ENCODE results near the gene TECTA. TPM values are rescaled to one million over a fixed set of nuclear protein-coding genes. Genes with fewer than 3 reads are reported as not detected.
"Not testable (repeated sequence)": the region's sequence is repeated elsewhere in the genome, so short reads cannot be mapped to it uniquely, and the experiment has no call there.

Gene TECTA
- total RNA-seq, 1 donor from 2014 or later, result 1.0 TPM

DNA sequence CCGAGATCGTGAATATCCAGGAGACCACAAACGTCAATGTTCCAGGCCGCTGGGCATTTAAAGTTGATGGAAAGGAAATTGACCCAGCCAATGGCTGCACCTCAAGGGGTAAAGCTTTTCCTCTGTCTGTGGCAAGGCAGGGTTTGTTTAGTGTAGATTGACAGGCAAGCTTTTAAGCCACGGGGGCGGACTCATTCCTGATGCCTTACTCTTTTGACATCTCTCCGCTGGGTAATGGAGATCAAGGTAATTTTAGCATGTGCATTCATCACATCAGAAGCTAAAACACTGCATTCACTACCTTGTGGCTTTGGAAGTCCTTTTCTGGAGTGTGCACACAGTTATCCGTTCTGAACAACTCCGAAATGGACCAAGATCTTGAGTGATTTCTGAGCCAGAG lies 12.6 kb downstream of the TECTA start:
- no peak for ATAC-seq (ENCODE audit: poor library complexity)
- intact Hi-C loops (cut with DNase I), result loop anchor here (5.0 to 10.0 kb wide), 3 partner anchors 79 to 601 kb away; partner anchors contain the start of gene GRIK4

GRCh38 chr11:121115024-121115423 lies 14.0 kb downstream of the TECTA start:
- not testable (repeated sequence) for ATAC-seq (ENCODE audit: poor library complexity); DNase-seq
- intact Hi-C loops (cut with DNase I), result loop anchor here (10.0 kb wide), 1 partner anchor 170 kb away; no protein-coding TSS in a partner anchor

More for the DNA sequence above, 12.6 kb downstream of the TECTA start:
- no peak for DNase-seq

DNA sequence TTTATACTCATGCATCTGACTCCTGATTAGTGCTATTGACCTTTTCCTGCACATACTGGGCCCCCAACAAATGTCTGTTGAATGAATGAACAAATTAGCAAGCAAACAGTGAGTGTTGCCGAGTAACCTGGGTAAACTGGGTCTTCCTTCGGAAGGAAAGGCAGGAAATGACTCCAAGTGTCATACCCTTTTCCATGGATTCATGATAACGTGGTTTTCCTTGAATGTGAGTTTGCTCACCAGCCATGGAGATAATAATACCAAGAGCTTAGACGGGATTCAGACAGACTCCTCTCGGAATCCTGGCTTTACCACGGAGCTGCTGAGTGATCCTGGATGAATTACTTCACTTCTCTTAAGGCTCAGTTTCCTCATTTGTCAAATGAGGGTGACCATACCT lies 16.7 kb downstream of the TECTA start:
- DNase-seq (no peak), ATAC-seq (ENCODE audit: poor library complexity) (no peak)
- intact Hi-C loops (cut with DNase I), result loop anchor here (10.0 kb wide), 1 partner anchor 173 kb away; no protein-coding TSS in a partner anchor

GRCh38 chr11:121119440-121119839 lies 18.4 kb downstream of the TECTA start:
- no peak for DNase-seq
- intact Hi-C loops (cut with DNase I), result loop anchor here (10.0 kb wide), 1 partner anchor 175 kb away; no protein-coding TSS in a partner anchor
- ATAC-seq (ENCODE audit: poor library complexity), result no peak

- DNase-seq, result no peak
- no peak for ATAC-seq (ENCODE audit: poor library complexity)
- intact Hi-C loops (cut with DNase I), result no loop called here
These were observed 21.3 kb downstream of the TECTA start for GRCh38 chr11:121122328-121122727.

- no peak for ATAC-seq (ENCODE audit: poor library complexity)
- intact Hi-C loops (cut with DNase I), result no loop called here
These were observed 22.5 kb downstream of the TECTA start for GRCh38 chr11:121123496-121124069.

GRCh38 chr11:121127809-121128208 lies 26.8 kb downstream of the TECTA start:
- DNase-seq, result no peak
- intact Hi-C loops (cut with DNase I), result no loop called here
- ATAC-seq (ENCODE audit: poor library complexity), result no peak

More at GRCh38 chr11:121123496-121124069, 22.5 kb downstream of the TECTA start:
- DNase-seq, result no peak

DNA sequence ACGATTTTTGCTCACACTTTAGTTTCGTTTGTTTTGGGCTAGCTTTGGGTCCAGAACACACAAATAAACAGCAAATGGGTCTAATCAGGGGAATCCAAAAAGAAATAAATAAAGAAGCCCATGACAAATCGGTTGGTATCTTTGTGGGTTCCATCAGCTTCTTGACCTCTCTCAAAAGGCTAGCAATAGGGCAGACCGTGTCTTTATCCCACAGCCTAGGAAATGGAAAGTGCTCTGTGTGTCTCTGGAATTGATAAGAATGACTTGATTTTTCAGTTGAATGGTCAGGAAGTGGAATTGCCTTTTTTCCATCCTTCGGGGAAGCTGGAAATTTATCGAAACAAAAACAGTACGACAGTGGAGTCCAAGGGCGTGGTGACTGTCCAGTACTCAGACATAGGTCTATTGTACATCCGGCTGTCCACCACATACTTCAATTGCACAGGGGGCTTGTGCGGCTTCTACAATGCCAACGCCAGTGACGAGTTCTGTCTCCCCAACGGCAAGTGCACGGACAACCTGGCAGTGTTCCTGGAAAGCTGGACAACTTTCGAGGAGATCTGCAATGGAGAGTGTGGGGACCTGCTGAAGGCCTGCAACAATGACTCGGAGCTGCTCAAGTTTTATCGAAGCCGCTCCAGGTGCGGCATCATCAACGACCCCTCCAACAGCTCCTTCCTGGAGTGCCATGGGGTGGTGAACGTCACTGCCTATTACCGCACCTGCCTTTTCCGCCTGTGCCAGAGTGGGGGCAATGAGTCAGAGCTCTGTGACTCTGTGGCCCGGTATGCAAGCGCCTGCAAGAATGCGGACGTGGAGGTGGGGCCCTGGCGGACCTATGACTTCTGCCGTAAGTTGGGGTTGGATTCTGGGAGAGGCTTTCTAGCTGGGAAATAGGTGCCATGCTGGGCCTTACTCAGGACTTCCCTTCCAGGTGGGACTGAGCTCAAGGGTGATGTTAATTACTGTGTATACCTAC lies 28.6 kb downstream of the TECTA start:
- ATAC-seq (ENCODE audit: poor library complexity) (no peak), DNase-seq (no peak)
- intact Hi-C loops (cut with DNase I), result no loop called here

DNA sequence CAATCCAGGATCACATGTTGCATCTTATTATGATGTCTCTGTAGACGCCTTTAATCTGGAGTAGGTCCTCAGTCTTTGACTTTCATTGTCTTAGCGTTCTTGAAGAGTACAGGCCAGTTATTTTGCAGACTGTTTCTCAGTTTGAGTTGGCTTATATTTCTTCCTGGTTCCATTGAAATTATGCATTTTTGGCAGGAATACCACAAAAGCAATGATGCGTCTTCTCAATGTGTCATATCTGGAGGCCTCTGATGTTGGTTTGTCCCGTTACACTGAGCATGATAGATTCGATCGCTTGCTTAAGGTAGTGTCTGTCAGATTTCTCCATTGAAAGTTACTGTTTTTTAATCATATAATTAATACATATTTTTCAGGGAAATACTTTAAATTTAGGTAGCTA lies 30.6 kb downstream of the TECTA start:
- ATAC-seq (ENCODE audit: poor library complexity) (no peak), DNase-seq (no peak)
- intact Hi-C loops (cut with DNase I), result no loop called here

DNA sequence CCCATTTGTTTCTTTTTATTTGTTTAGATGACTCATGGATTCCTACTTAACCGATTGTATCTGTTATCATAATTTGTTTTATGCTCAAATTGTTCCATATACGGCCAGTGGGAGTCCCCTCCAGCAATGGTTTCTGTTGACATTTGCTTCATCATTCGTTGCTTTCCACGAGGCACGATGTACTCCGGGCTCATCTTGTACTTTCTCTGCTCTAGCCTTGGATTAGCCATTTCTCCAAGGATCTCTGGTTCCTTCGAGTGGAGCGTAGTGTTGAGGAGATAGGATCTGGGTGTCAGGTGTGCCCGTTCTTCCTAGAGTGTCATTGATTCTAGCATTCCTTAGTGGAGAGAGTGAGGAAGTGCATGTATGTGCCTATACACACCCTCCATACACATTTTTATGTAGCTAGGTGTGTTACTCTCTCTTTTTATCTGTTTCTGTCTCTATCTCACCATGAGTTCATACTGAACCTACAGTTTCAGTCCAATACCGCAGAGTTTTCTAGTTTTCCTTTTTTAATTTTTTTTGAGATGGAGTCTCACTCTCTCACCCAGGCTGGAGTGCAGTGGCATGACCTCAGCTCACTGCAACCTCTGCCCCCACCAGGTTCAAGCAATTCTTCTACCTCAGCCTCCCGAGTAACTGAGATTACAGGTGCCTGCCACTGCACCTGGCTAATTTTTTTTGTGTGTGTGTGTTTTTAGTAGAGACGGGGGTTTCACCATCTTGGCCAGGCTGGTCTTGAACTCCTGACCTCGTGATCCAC lies 31.4 kb downstream of the TECTA start:
- no peak for DNase-seq
- intact Hi-C loops (cut with DNase I), result no loop called here
- ATAC-seq (ENCODE audit: poor library complexity), result no peak

DNA sequence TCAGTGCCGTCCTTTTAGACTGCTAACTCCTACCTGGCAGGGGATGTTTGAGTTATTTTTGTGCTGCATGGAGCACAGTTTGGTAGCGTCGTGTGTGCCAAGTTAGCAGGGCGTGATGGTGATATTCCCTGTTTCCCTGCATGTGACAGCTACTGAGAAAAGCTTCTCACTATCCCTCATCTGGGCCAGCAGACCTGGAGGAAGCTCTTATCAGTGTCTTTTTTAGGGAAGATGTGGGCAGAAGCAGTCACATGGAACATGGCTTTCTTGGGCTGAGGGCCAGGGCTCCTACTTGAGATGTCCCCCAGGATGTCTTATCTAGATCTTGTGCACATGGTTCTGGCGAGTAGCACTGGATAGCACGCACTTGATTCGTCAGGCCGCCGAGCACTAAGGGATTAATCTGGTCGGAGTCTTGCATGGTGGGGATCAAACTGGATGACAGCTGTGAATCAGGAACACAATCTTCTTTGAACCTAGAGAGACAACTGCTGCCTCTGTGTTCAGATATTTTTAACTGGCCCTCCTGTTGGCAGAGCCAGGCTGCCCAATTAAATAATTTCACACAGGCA lies 33.8 kb downstream of the TECTA start:
- DNase-seq, result no peak
- intact Hi-C loops (cut with DNase I), result no loop called here
- peak; percentile 88 for ATAC-seq (ENCODE audit: poor library complexity)

- DNase-seq, result no peak
- no peak for ATAC-seq (ENCODE audit: poor library complexity)
- intact Hi-C loops (cut with DNase I), result no loop called here
These were observed 36.0 kb downstream of the TECTA start for GRCh38 chr11:121137005-121137404.

DNA sequence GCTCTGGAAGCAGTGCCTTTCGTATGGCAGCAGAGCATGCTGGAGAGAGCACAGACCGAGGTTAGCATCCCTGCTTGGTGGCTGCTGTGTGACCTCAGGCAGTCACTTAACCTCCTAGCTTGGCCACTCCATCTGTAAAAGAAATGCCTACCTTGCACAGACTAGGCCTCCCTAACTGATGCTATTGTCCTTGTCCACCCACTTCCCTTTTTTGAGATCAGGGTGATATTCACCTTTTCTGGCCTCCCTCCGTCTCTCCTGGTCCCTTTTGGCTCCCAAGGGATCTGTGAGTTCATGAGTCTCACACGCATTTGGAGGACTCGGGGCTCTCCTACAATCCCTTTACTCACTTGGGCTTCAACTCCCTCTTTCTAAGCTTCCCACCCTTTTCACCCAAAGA lies 37.2 kb downstream of the TECTA start:
- ATAC-seq (ENCODE audit: poor library complexity), result no peak
- intact Hi-C loops (cut with DNase I), result no loop called here
- DNase-seq, result no peak

GRCh38 chr11:121140369-121140768 lies 39.3 kb downstream of the TECTA start:
- ATAC-seq (ENCODE audit: poor library complexity) (no peak), DNase-seq (no peak)
- intact Hi-C loops (cut with DNase I), result no loop called here

DNA sequence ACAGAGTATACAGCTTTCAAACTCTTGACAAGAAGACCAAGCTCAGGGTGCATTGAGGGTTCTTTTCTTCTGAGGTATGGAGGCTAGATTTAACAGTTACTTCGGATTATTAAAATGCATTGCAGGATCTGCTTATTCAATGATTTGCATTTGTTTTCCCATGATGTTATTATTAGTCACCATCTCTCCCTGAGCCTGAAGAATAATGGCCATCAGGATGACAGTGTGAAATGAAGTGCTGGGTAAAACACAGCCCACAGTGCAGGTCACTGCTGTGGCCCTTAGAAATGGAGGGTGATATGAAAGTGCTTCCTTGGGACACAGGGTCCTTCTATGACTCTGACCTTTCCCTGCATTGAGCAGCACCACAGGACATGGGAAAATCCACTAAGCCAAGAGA lies 40.0 kb downstream of the TECTA start:
- DNase-seq (no peak), ATAC-seq (ENCODE audit: poor library complexity) (no peak)
- intact Hi-C loops (cut with DNase I), result no loop called here

DNA sequence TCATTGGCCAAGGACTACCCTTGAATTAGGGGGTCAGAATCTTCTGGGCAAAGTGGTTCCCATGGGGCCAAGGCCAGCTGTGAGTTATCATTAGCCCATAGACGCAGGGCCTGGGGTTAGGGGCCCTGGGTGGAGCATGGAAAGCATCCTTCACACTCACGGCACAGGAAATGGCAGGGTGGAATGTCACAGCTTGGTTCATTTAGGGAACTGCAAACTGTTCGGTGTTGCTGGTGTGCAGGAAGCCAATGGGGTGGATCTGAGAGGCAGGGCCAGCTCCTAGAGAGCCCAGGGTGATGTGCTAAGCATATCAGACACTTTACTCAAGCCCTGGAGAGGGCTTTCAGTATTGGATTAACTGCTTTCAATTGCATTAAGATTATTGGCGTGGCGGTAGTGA lies 42.9 kb downstream of the TECTA start:
- intact Hi-C loops (cut with DNase I), result no loop called here
- ATAC-seq (ENCODE audit: poor library complexity) (no peak), DNase-seq (no peak)

DNA sequence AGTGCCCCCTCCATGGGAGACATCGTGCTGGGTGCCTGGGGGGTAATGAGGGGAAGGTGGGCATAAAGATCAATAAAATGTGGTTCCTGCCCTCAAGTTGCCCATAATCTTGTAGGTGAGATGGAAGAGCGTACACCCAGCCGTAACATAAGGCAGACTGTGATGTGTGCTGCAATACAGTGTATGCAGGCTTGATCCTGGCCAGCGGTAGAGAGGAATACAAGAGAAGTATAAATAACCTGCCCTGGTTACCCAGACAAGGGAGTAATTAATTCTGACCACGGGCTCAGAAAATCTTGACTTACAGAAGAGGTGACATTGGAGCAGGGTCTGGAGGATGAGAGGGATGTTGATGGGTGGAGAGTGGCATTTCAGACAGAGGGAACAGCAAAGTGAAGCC lies 43.7 kb downstream of the TECTA start:
- no peak for ATAC-seq (ENCODE audit: poor library complexity)
- intact Hi-C loops (cut with DNase I), result no loop called here
- DNase-seq, result no peak

GRCh38 chr11:121145826-121146225 lies 44.8 kb downstream of the TECTA start:
- no peak for DNase-seq
- no peak for ATAC-seq (ENCODE audit: poor library complexity)
- intact Hi-C loops (cut with DNase I), result no loop called here

DNA sequence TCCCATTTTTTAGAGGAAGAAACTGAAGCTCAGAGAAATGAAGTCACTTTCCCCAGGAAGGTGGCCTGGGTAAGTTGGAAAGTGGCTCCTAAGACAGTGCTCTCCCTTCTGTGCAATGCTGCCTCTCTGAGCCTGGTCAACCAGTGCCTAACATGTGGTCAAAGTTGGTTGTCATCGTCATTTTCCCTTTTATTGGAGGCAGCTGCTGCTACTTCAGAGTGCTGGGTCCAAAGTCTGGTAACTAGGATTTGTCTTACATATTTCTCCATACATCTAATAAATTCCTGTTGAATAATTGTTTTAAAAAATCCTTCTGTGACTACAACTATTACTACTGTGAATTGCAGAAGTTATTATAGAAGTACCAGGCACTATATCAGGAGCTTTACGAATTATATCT lies 48.1 kb downstream of the TECTA start:
- intact Hi-C loops (cut with DNase I), result no loop called here
- ATAC-seq (ENCODE audit: poor library complexity), result no peak

More for the DNA sequence above, 48.1 kb downstream of the TECTA start:
- DNase-seq, result no peak

Measured in Right ventricle myocardium superior (tissue), 1 donor.